Tibial nerve (tissue), 4 donors: ENCODE data around the gene PMM2. TPM values are rescaled to one million over a fixed set of nuclear protein-coding genes. Genes with fewer than 3 reads are reported as not detected.
A peak's percentile ranks its signal among the peaks of the same experiment; 100 is the strongest.
"Not testable (repeated sequence)": the region's sequence is repeated elsewhere in the genome, so short reads cannot be mapped to it uniquely, and the experiment has no call there.

Source experiments
- DNase-seq, 2 donors: peaks; one replicate each; pipeline ENCODE4 v3.0.0-alpha.2; 2019; ENCODE audit warnings: low spot score in 2 of 2
- H3K27ac ChIP-seq, 4 donors: fragments of 200-600 bp; sonication (generic) in 3 of 4; one replicate each; pipeline ENCODE4 v1.5.1; 2017 to 2019; ENCODE audit warnings: mild to moderate bottlenecking in 1 of 4
- H3K27me3 ChIP-seq, 2 donors: fragments of 200-600 bp; sonication (generic) in 1 of 2; one replicate each; pipeline versions ENCODE4 v1.5.1 to v1.6.0; 2017 to 2019
- H3K36me3 ChIP-seq, 3 donors: fragments of 200-600 bp; sonication (generic); one replicate each; pipeline ENCODE4 v1.5.1; 2018 to 2019
- H3K4me1 ChIP-seq, 4 donors: fragments of 200-600 bp; sonication (generic) in 3 of 4; one replicate each; pipeline ENCODE4 v1.5.1; 2017 to 2019
- H3K4me3 ChIP-seq, 4 donors: fragments of 200-600 bp; sonication (generic) in 3 of 4; one replicate each; pipeline ENCODE4 v1.5.1; 2017 to 2019; ENCODE audit warnings: mild to moderate bottlenecking in 1 of 4, moderate library complexity in 1 of 4
- H3K9me3 ChIP-seq, 4 donors: fragments of 200-600 bp; sonication (generic) in 3 of 4; one replicate each; pipeline ENCODE4 v1.5.1; 2017 to 2019
- EP300 ChIP-seq, 2 donors: sonication (generic); formaldehyde crosslinking; IDR thresholded peaks; one replicate each; pipeline ENCODE4 v1.6.1; 2017; ENCODE audit warnings: antibody characterized with exemption in 2 of 2, mild to moderate bottlenecking in 1 of 2
- POLR2A ChIP-seq, 2 donors: fragments of 450-650 bp; IDR thresholded peaks; one replicate each; pipeline ENCODE4 v1.6.1; 2017; ENCODE audit warnings: antibody characterized with exemption in 2 of 2, mild to moderate bottlenecking in 2 of 2, moderate library complexity in 2 of 2
- WGBS, 2 donors: methylation state at CpG; one replicate each; pipeline ENCODE4 v1.1.5; 2018; 5-methylcytosine and 5-hydroxymethylcytosine counted together
- total RNA-seq, 4 donors: library from RNA; depleted of rRNA; stranded (reverse); fragments of >200 nt; gene quantifications; one replicate each; pipeline ENCODE4 v1.1.0, GENCODE V29; 2016
- TF ChIP-seq, protein P1 (sequence below), 5 experiments: fragments of 200-600 bp in 3 of 5; fragments of 450-650 bp in 2 of 5; sonication (generic) in 3 of 5; IDR thresholded peaks; one replicate each; pipeline ENCODE4 v1.5.1; 2016 to 2019; ENCODE audit warnings: antibody characterized with exemption in 5 of 5, mild to moderate bottlenecking in 3 of 5, moderate library complexity in 2 of 5

The PMM2 gene
- total RNA-seq, 4 donors from 2014 or later: 37.6 to 73.8 (median 52.7) TPM

DNA sequence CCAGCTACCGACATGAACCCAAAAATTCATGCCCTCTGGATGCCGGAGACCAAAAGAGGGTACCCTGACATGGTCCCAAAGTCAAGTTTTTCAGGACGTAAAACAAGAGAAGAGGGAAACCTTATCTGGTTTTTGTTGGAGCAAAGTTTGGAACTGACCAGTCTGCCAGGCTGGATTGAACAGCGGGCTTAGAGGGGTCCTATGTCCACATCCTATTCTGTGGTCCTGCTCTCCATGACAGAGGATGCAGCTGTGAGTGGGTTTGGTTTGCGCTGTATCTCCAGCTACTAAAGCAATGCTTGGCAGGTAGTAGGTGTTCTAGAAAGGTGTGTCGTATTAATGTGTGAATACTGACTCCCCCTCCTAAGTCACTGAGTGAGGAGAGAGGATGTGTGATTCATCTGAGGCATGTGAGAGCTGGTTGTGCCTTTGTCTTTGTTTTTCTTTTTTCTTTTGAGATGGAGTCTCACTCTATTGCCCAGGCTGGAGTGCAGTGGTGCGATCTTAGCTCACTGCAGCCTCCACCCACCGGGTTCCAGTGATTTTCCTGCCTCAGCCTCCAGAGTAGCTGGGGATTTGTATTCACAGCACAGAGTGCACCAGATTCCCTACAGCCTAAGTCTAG lies 31.0 kb downstream of the PMM2 start:
- Histone ChIP-seq H3K4me1 (peaks cover 0 to 5% (median 0%) of the 10 kb centered on the region in 4 donors), H3K27ac (no peak overlapping the region), H3K27me3 (no peaks in the 10 kb centered on the region), H3K9me3 (no peaks in the 10 kb centered on the region), H3K36me3 (peaks cover 0 to 59% (median 3%) of the 10 kb centered on the region in 3 donors), H3K4me3 (no peak overlapping the region)
- WGBS, 2 donors: 92 to 95% methylated on average over 8 of the region's 8 CpGs
- DNase-seq: no peak
- TF ChIP-seq, protein P1, sequence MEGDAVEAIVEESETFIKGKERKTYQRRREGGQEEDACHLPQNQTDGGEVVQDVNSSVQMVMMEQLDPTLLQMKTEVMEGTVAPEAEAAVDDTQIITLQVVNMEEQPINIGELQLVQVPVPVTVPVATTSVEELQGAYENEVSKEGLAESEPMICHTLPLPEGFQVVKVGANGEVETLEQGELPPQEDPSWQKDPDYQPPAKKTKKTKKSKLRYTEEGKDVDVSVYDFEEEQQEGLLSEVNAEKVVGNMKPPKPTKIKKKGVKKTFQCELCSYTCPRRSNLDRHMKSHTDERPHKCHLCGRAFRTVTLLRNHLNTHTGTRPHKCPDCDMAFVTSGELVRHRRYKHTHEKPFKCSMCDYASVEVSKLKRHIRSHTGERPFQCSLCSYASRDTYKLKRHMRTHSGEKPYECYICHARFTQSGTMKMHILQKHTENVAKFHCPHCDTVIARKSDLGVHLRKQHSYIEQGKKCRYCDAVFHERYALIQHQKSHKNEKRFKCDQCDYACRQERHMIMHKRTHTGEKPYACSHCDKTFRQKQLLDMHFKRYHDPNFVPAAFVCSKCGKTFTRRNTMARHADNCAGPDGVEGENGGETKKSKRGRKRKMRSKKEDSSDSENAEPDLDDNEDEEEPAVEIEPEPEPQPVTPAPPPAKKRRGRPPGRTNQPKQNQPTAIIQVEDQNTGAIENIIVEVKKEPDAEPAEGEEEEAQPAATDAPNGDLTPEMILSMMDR (IDR thresholded peaks at IDR 0.05): no peak
- TF ChIP-seq EP300 (IDR thresholded peaks at IDR 0.05) (no peak), POLR2A (IDR thresholded peaks at IDR 0.05) (no peak)

DNA sequence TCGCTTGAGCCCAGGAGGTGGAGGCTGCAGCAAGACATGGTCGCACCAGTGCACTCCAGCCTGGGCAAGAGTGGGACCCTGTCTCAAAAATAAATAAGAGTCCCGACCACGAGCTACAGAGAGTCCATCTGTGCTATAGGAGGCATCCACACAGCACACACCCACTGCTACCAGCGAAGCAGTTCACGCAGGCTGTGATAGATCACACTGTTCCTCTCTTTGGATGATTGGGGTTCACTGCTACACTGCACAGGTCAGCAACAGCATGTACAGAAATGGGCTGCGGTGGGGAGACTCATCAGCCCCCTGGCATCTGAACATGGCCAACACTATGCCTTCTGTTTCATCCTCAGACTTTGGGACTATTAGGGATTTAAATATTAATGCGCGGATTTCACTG lies 33.8 kb downstream of the PMM2 start:
- H3K4me1 ChIP-seq: peaks cover 0 to 10% (median 2%) of the 10 kb centered on the region in 4 donors
- DNase-seq: no peak
- TF ChIP-seq, protein P1 (IDR thresholded peaks at IDR 0.05): no peak
- no peak for TF ChIP-seq EP300 (IDR thresholded peaks at IDR 0.05)
- no peak for TF ChIP-seq POLR2A (IDR thresholded peaks at IDR 0.05)
- no peaks in the 10 kb centered on the region for H3K9me3 ChIP-seq
- no peak overlapping the region for H3K27ac ChIP-seq
- WGBS, 2 donors: 79 to 82% methylated on average over 9 of the region's 9 CpGs
- H3K36me3 ChIP-seq: peaks cover 0 to 42% (median 3%) of the 10 kb centered on the region in 3 donors
- no peaks in the 10 kb centered on the region for H3K27me3 ChIP-seq
- H3K4me3 ChIP-seq: no peak overlapping the region

- no peak for DNase-seq
Measured at GRCh38 chr16:8831871-8832716, 34.5 kb downstream of the PMM2 start.

DNA sequence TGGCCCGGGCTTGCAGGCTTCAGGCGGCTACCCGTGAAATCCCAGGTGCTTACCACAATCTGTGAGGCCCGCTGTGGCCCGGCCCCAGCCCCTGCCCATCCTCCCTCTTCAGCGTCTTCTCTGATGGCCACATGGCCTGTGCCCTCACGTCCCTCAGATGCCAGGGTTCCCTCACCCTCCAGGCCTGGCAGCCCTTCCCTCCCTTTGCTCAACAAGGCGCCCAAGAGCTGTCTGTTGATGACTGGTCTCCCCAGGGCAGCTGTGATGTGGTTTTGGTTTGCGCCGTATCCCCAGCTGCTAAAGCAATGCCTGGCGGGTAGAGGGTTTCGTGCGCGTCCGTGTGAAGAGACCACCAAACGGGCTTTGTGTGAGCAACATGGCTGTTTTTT lies 35.1 kb downstream of the PMM2 start:
- peaks cover 0 to 42% (median 3%) of the 10 kb centered on the region in 3 donors for H3K36me3 ChIP-seq
- WGBS, 2 donors: 79 to 82% methylated on average over 16 of the region's 16 CpGs
- peak overlapping the region in 1 of 4 donors; percentile 19 for H3K27ac ChIP-seq
- H3K4me1 ChIP-seq: peaks cover 0 to 17% (median 2%) of the 10 kb centered on the region in 4 donors
- H3K4me3 ChIP-seq: no peak overlapping the region
- TF ChIP-seq, protein P1 (IDR thresholded peaks at IDR 0.05): no peak
- TF ChIP-seq POLR2A (IDR thresholded peaks at IDR 0.05) (no peak), EP300 (IDR thresholded peaks at IDR 0.05) (no peak)
- no peak for DNase-seq
- no peaks in the 10 kb centered on the region for H3K9me3 ChIP-seq
- H3K27me3 ChIP-seq: no peaks in the 10 kb centered on the region

More at GRCh38 chr16:8831871-8832716, 34.5 kb downstream of the PMM2 start:
- H3K9me3 ChIP-seq: no peaks in the 10 kb centered on the region
- H3K27ac ChIP-seq: no peak overlapping the region
- H3K27me3 ChIP-seq: no peaks in the 10 kb centered on the region
- peaks cover 0 to 14% (median 2%) of the 10 kb centered on the region in 4 donors for H3K4me1 ChIP-seq
- 71% methylated on average over 18 of the region's 18 CpGs for WGBS, 2 donors
- peaks cover 0 to 42% (median 3%) of the 10 kb centered on the region in 3 donors for H3K36me3 ChIP-seq
- TF ChIP-seq EP300 (IDR thresholded peaks at IDR 0.05) (no peak), POLR2A (IDR thresholded peaks at IDR 0.05) (no peak)
- TF ChIP-seq, protein P1 (IDR thresholded peaks at IDR 0.05): no peak
- H3K4me3 ChIP-seq: no peak overlapping the region

DNA sequence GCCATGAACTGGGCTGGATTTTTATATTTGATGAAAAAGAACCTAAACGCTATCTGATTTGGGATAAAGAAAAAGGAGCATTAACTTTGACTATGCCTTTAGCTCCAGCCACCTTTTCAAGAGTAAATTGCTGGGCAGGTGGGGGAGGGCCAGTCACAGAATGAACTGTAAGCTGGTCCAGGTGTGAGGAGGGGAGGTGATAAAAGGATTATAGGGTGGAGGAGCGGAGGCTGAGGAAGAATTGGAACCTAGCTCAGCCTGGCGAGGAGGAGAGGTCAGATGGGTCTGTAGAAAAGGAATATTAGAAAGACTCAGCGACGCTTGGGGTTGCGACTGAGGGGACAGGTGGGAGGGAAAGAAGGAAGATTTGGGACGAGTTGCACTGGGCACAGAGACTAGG lies 39.2 kb downstream of the PMM2 start:
- H3K27ac ChIP-seq: peak overlapping the region in 1 of 4 donors; percentile 36
- WGBS, 2 donors: 74 to 79% methylated on average over 7 of the region's 7 CpGs
- not testable (repeated sequence) for H3K4me3 ChIP-seq, DNase-seq, H3K27me3 ChIP-seq, H3K9me3 ChIP-seq
- H3K4me1 ChIP-seq: peaks cover 0 to 29% (median 2%) of the 10 kb centered on the region in 4 donors
- peaks cover 0 to 10% (median 0%) of the 10 kb centered on the region in 3 donors for H3K36me3 ChIP-seq

- not testable (repeated sequence) for H3K27me3 ChIP-seq, H3K4me3 ChIP-seq, H3K36me3 ChIP-seq, H3K9me3 ChIP-seq, DNase-seq
- Histone ChIP-seq H3K4me1 (peaks cover 0 to 29% (median 2%) of the 10 kb centered on the region in 4 donors), H3K27ac (peak overlapping the region in 1 of 4 donors; percentile 43)
- 91% methylated on average over 15 of the region's 15 CpGs for WGBS, 2 donors
Measured at GRCh38 chr16:8837594-8837993, 40.0 kb downstream of the PMM2 start.
